Transverse colon (tissue), 4 donors: ENCODE results near the gene TTC21A. TPM values are rescaled to one million over a fixed set of nuclear protein-coding genes. Genes with fewer than 3 reads are reported as not detected.

Experiments
- DNase-seq: peaks from one replicate; pipeline ENCODE4 v3.0.0-alpha.2; 2019
- H3K27ac ChIP-seq, 4 donors: fragments of 200-600 bp; sonication (generic); 2 replicates each; pipeline ENCODE4 v1.5.1; 2016 to 2018; ENCODE audit warnings: inconsistent platforms in 4 of 4
- H3K27me3 ChIP-seq: fragments of 200-600 bp; sonication (generic); 2 replicates; pipeline ENCODE4 v1.5.1; 2017; ENCODE audit warnings: inconsistent platforms
- H3K36me3 ChIP-seq, 4 donors: fragments of 200-600 bp; sonication (generic); 2 replicates each; pipeline ENCODE4 v1.5.1; 2017 to 2019; ENCODE audit warnings: inconsistent platforms in 4 of 4
- H3K4me1 ChIP-seq, 4 donors: fragments of 200-600 bp; sonication (generic); 2 replicates each; pipeline ENCODE4 v1.5.1; 2017 to 2020; ENCODE audit warnings: inconsistent platforms in 4 of 4
- H3K4me3 ChIP-seq, 4 donors: fragments of 200-600 bp; sonication (generic); 1 replicate in 1 of 4; 2 replicates in 3 of 4; pipeline versions ENCODE4 v1.5.1 to v1.6.1; 2017 to 2019; ENCODE audit warnings: inconsistent platforms in 4 of 4
- H3K9me3 ChIP-seq, 2 donors: fragments of 200-600 bp; sonication (generic); 2 replicates each; pipeline ENCODE4 v1.5.1; 2017 to 2019; ENCODE audit warnings: inconsistent platforms in 2 of 2
- EP300 ChIP-seq: sonication (generic); formaldehyde crosslinking; IDR thresholded peaks from one replicate; pipeline ENCODE4 v1.6.1; 2017; ENCODE audit warnings: antibody characterized with exemption, low read depth
- POLR2A ChIP-seq: fragments of 450-650 bp; IDR thresholded peaks from one replicate; pipeline ENCODE4 v1.6.1; 2016; ENCODE audit warnings: antibody characterized with exemption, mild to moderate bottlenecking, moderate library complexity
- POLR2AphosphoS5 ChIP-seq, 3 donors: sonication (generic); formaldehyde crosslinking; IDR thresholded peaks; one replicate each; pipeline ENCODE4 v1.6.1; 2016; ENCODE audit warnings: antibody characterized with exemption in 3 of 3
- WGBS, 2 donors: methylation state at CpG; one replicate each; pipeline ENCODE4 v1.1.5; 2018; ENCODE audit warnings: low coverage in 1 of 2; 5-methylcytosine and 5-hydroxymethylcytosine counted together
- in situ Hi-C, 4 donors: fragments of 200-750 bp; cut with MboI; loops; one replicate each; pipeline versions ENCODE4 v1.15.0 to v1.15.1; 2017; ENCODE audit warnings: low sequenced_read_pairs in 3 of 4, low pct_ligation_motif_present in 1 of 4, low pct_unique_long_range_greater_than_20kb in 1 of 4
- intact Hi-C: fragments of 100-400 bp; cut with DNase I; formaldehyde crosslinking; loops from one replicate; pipeline ENCODE4 v1.15.1; 2023; ENCODE audit warnings: low total_unique reads
- total RNA-seq, 4 donors: library from RNA; depleted of rRNA; stranded (reverse); fragments of >200 nt; gene quantifications; one replicate each; pipeline ENCODE4 v1.1.0, GENCODE V29; 2016
- TF ChIP-seq, protein P1 (sequence below), 5 experiments: fragments of 200-600 bp in 3 of 5; fragments of 450-650 bp in 2 of 5; sonication (generic) in 3 of 5; IDR thresholded peaks; 1 replicate in 2 of 5; 2 replicates in 3 of 5; pipeline ENCODE4 v1.5.1; 2016 to 2017; ENCODE audit warnings: antibody characterized with exemption in 5 of 5, inconsistent platforms in 3 of 5, mild to moderate bottlenecking in 2 of 5, moderate library complexity in 1 of 5

TTC21A gene
- total RNA-seq, 4 donors from 2014 or later: 6.8 to 101 (median 30.3) TPM

DNA sequence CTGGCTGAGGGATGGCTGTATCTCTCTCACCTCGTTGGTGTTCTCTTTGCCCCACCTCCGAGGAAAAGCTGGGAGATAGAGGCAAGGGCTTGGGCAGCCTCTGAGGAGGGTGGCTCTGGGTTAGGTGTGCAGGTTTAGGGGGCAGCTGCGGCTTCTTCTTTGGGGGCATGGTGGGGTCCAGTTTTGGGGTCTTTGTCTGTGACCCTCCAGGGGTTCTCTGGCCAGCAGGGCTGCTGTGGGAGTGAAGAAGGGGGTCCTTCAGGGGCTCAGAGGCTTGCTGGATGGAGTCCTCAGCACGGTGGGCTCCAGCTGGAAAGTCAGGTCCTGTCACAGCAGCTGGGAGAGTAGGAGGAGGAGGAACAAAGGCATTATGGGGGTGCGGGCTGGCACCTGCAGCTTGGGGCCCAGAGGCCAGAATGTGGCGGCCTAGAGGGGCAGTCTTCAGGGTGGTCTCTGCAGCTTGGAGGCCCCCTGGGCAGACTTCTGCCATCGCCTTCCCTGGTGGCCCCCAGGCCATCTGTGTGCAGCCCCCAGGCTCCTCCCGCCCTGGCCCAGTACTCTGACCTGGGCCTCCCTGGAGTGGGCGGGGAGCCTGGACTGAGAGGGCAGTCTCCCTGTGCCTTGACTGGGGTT lies 78.0 kb downstream of the TTC21A start:
- WGBS, 2 donors: 86% methylated on average over 7 of the region's 9 CpGs; no CpG with 5 or more reads in 1 of the 2 donors
- intact Hi-C loops (loop anchor here (1.0 to 5.0 kb wide), 2 partner anchors 78 to 200 kb away; partner anchors contain the start of genes GORASP1 and TTC21A), in situ Hi-C loops (loop anchor here in 3 of 4 donors (5.0 to 25.0 kb wide), 3 partner anchors 102 to 202 kb away; partner anchors contain the start of genes SLC25A38 (in 3 of the 3) and CX3CR1 (in 1 of the 3))
- Histone ChIP-seq H3K4me1 (peaks cover 5 to 12% (median 7%) of the 10 kb centered on the region in 4 donors), H3K27me3 (no peaks in the 10 kb centered on the region), H3K27ac (no peak overlapping the region), H3K9me3 (no peaks in the 10 kb centered on the region), H3K4me3 (no peak overlapping the region), H3K36me3 (no peaks in the 10 kb centered on the region)
- TF ChIP-seq, protein P1, sequence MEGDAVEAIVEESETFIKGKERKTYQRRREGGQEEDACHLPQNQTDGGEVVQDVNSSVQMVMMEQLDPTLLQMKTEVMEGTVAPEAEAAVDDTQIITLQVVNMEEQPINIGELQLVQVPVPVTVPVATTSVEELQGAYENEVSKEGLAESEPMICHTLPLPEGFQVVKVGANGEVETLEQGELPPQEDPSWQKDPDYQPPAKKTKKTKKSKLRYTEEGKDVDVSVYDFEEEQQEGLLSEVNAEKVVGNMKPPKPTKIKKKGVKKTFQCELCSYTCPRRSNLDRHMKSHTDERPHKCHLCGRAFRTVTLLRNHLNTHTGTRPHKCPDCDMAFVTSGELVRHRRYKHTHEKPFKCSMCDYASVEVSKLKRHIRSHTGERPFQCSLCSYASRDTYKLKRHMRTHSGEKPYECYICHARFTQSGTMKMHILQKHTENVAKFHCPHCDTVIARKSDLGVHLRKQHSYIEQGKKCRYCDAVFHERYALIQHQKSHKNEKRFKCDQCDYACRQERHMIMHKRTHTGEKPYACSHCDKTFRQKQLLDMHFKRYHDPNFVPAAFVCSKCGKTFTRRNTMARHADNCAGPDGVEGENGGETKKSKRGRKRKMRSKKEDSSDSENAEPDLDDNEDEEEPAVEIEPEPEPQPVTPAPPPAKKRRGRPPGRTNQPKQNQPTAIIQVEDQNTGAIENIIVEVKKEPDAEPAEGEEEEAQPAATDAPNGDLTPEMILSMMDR (IDR thresholded peaks at IDR 0.05): no peak
- TF ChIP-seq EP300 (no peak), POLR2A (no peak), POLR2AphosphoS5 (IDR thresholded peaks at IDR 0.05) (no peak)
- no peak for DNase-seq

DNA sequence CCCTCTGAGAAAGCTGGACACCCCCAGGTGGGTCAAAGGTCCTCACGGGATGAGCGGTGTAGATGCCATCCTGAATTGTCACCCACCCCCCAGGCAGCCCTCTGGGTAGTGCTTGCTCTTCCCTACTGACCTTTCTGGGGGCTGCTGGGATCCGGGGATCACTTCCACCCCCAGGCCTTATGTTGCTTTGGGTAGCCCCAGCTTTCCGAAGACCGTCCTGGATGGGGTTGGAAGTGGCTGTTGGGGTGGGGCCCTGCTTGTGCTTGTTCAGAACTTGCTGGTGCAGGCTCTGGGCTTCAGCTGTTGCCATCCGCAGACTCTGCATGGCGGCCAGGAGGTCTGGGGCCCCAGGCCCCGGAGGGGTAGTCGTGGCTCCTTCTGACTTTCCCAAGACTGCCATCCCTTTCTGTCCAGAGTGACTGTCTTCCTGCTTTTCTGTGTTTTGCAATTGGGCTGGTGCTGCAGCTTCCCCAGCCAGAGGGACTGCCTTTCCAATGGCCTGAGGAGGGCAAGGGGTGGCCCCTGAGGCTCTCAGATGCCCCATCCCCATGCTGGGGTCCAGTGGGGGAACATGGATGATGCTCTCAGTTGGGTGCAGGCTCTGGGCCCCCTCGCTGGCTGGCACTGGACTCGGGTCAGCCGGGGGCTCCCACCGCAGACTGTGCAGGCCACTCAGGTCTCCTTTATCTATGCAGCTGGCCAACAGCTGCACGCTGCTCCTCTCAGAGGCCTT lies 78.6 kb downstream of the TTC21A start:
- no peaks in the 10 kb centered on the region for H3K36me3 ChIP-seq
- H3K9me3 ChIP-seq: no peaks in the 10 kb centered on the region
- H3K27me3 ChIP-seq: no peaks in the 10 kb centered on the region
- intact Hi-C loops: loop anchor here (1.0 to 5.0 kb wide), 2 partner anchors 79 to 199 kb away; partner anchors contain the start of genes GORASP1 and TTC21A
- H3K4me1 ChIP-seq: peaks cover 2 to 7% (median 3%) of the 10 kb centered on the region in 4 donors
- in situ Hi-C loops: loop anchor here in 3 of 4 donors (5.0 to 25.0 kb wide), 3 partner anchors 101 to 201 kb away; partner anchors contain the start of genes SLC25A38 (in 3 of the 3) and CX3CR1 (in 1 of the 3)
- H3K4me3 ChIP-seq: no peak overlapping the region
- no peak for TF ChIP-seq POLR2AphosphoS5 (IDR thresholded peaks at IDR 0.05)
- DNase-seq: no peak
- 90% methylated on average over 14 of the region's 14 CpGs; no CpG with 5 or more reads in 1 of the 2 donors for WGBS, 2 donors
- H3K27ac ChIP-seq: no peak overlapping the region

DNA sequence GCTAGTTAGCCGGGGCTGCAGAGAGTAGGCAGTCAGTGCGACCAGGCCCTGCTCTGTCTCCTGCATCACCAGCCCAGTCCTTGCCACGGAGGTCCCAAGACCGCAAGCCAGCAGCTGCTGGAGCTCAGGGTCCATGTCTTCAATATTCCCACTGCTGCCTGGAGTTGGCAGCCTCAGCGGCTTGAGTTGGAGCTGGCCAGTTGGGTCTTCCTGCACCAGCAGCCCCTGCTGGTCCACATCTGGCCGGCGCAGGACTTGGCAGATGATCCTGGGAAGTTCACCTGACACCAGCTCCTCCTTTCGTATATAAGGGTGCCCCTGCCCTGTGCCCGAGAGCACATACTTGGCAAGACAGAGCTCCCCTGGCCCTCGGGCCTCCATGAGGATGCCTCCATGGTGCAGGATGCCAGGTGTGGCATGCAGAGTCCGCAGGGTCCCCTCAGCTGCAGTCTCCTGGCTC lies 79.2 kb downstream of the TTC21A start:
- no peak for DNase-seq
- no peak overlapping the region for H3K4me3 ChIP-seq
- no peaks in the 10 kb centered on the region for H3K9me3 ChIP-seq
- no peak overlapping the region for H3K27ac ChIP-seq
- no peaks in the 10 kb centered on the region for H3K36me3 ChIP-seq
- WGBS, 2 donors: 87% methylated on average over 7 of the region's 11 CpGs; no CpG with 5 or more reads in 1 of the 2 donors
- H3K4me1 ChIP-seq: peaks cover 0 to 1% (median 0%) of the 10 kb centered on the region in 4 donors
- in situ Hi-C loops (loop anchor here in 3 of 4 donors (5.0 to 25.0 kb wide), 3 partner anchors 101 to 201 kb away; partner anchors contain the start of genes SLC25A38 (in 3 of the 3) and CX3CR1 (in 1 of the 3)), intact Hi-C loops (loop anchor here (5.0 kb wide), 1 partner anchor 79 kb away; the partner anchor contains the start of genes GORASP1 and TTC21A)
- no peaks in the 10 kb centered on the region for H3K27me3 ChIP-seq
- TF ChIP-seq POLR2A (no peak), EP300 (no peak), POLR2AphosphoS5 (IDR thresholded peaks at IDR 0.05) (no peak)
- TF ChIP-seq, protein P1 (IDR thresholded peaks at IDR 0.05): no peak

DNA sequence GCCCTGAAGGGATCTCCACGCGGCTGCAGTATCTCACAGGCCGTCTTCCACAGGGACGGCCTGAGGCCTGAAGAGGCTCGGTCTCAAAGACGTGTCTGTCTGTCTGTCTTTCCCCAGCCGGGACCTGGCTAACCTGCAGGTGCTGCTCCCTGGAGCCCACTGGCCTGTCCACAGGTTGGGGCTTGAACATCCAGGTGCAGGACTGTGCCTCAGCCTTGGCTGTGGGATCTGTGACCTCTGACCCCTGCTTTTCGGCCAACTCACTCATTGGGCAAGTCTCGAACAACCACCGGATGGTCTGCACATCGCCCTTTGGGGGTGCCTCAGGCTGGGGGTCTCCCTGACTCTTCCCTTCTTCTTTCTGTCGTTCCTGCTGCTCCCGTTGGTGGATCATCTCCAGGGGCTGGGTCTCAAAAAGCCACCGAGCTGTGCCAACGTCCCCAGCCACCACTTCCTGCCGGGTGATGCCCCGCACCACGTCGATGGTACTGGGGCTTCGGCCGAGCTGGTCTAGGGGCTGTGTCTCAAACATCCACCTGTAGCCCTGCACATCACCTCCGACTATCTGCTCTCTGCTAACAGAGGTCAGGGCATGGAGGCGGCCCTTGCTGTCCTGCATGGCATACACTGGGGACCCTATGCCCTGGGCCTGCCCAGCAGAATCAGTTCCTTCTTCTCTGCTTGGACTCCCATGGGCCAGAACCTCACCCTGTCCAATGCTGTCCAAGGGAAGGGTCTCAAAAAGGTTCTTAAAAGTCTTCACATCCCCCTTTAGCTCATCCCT lies 80.1 kb downstream of the TTC21A start:
- in situ Hi-C loops: loop anchor here in 3 of 4 donors (5.0 to 25.0 kb wide), 3 partner anchors 100 to 200 kb away; partner anchors contain the start of genes SLC25A38 (in 3 of the 3) and CX3CR1 (in 1 of the 3)
- H3K27ac ChIP-seq: no peak overlapping the region
- no peaks in the 10 kb centered on the region for H3K9me3 ChIP-seq
- H3K36me3 ChIP-seq: no peaks in the 10 kb centered on the region
- WGBS, 2 donors: 91% methylated on average over 23 of the region's 23 CpGs; no CpG with 5 or more reads in 1 of the 2 donors
- H3K27me3 ChIP-seq: no peaks in the 10 kb centered on the region
- DNase-seq: no peak
- H3K4me3 ChIP-seq: no peak overlapping the region
- no peaks in the 10 kb centered on the region for H3K4me1 ChIP-seq
- TF ChIP-seq POLR2AphosphoS5 (IDR thresholded peaks at IDR 0.05) (no peak), POLR2A (no peak), EP300 (no peak)
- TF ChIP-seq, protein P1 (IDR thresholded peaks at IDR 0.05): no peak
- intact Hi-C loops: loop anchor here (5.0 kb wide), 1 partner anchor 80 kb away; the partner anchor contains the start of genes GORASP1 and TTC21A
